BLaER1 treated with 17β-estradiol and CSF1 and Interleukin-3, amounts not matched to agents 10 nM and 100 nM (cell line): ENCODE results near the gene DVL2.

ENCODE experiments used
- H3K27ac ChIP-seq, 11 experiments: shearing (Covaris generic); formaldehyde crosslinking; 2 replicates each; pipeline ENCODE4 v1.8.1; 2022
- H3K27me3 ChIP-seq, 11 experiments: shearing (Covaris generic); formaldehyde crosslinking; 2 replicates each; pipeline ENCODE4 v1.8.1; 2022
- H3K36me3 ChIP-seq, 11 experiments: shearing (Covaris generic); formaldehyde crosslinking; 2 replicates each; pipeline ENCODE4 v1.8.1; 2022
- H3K4me1 ChIP-seq, 10 experiments: shearing (Covaris generic); formaldehyde crosslinking; 2 replicates each; pipeline ENCODE4 v1.8.1; 2022
- H3K4me2 ChIP-seq, 11 experiments: shearing (Covaris generic); formaldehyde crosslinking; 2 replicates each; pipeline ENCODE4 v1.8.1; 2022
- H3K4me3 ChIP-seq, 10 experiments: shearing (Covaris generic); formaldehyde crosslinking; 2 replicates each; pipeline ENCODE4 v1.8.1; 2022
- H3K9ac ChIP-seq, 11 experiments: shearing (Covaris generic); formaldehyde crosslinking; 2 replicates each; pipeline ENCODE4 v1.8.1; 2022
- H3K9me3 ChIP-seq, 11 experiments: shearing (Covaris generic); formaldehyde crosslinking; replicated peaks in 1 of 11; 2 replicates each; pipeline ENCODE4 v1.8.1; 2022
- H4K20me1 ChIP-seq, 11 experiments: shearing (Covaris generic); formaldehyde crosslinking; 2 replicates each; pipeline ENCODE4 v1.8.1; 2022
- Cebpa-rat ChIP-seq, 11 experiments: shearing (Covaris generic); IDR thresholded peaks; 2 replicates each; pipeline ENCODE4 v1.8.1; 2022

Gene DVL2

DNA sequence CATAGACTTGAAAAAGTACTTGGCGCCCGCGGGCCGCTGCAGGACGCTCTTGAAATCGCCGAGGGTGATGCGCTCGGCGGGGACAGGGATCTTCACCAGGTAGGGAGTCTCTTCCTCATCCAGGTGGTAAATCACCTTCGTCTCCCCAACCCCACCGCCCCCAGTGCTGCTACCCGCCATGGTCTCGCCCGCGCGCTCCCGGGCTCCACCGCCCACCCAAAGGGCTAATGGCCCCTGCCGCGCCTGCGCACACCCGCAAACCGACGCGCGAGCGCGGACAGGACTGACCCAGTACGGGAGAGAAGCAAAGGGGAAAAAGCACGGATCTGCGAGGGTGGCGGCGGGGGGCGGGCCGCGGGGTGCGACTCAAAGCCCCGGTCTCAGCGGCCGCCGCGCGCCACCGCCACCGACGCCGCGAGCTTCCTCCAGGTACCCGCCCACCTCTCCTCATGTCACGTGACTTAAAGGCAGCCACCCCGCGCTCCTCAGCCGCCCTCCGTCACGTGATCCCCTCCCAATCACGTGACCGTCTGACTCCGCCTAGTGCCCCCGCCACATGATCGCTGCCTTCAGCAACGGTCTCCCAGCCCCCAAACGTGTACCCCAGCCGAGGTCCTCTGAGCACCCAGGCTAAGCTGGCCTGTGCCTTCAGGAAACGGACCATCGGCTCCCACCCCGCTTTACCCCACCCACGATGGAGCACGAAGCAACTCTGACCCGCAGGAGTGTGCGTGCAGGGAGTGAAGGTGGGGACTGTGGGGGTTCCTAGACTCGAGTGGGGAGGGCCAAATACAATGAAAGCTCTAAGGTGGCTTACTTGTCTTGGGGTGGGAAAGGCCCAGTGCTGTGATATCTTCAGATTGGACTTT lies at the start of gene DVL2:
Gene DVL2 (minus strand): TSS at position 435 of the 869 bp plus-strand sequence. CDS start 255 bp downstream, at position 180.
- no peak for TF ChIP-seq Cebpa-rat (IDR thresholded peaks at IDR 0.05)
- Histone ChIP-seq H3K36me3 (peaks cover 39 to 52% (median 47%) of the 10 kb centered on the region in 11 experiments), H3K27ac (peak within 1 kb of the TSS; percentile 59 to 85 (median 81)), H3K4me3 (peak within 1 kb of the TSS; percentile 66 to 88 (median 77)), H3K9ac (peak within 1 kb of the TSS; percentile 84 to 98 (median 96)), H3K9me3 (no peaks in the 10 kb centered on the region), H3K27me3 (no peaks in the 10 kb centered on the region), H3K4me1 (peaks cover 52 to 59% (median 53%) of the 10 kb centered on the region in 10 experiments), H4K20me1 (peaks cover 27 to 74% (median 44%) of the 10 kb centered on the region in 11 experiments; a peak in 21 of 22 replicates), H3K4me2 (peak within 1 kb of the TSS; percentile 91 to 99 (median 94))

DNA sequence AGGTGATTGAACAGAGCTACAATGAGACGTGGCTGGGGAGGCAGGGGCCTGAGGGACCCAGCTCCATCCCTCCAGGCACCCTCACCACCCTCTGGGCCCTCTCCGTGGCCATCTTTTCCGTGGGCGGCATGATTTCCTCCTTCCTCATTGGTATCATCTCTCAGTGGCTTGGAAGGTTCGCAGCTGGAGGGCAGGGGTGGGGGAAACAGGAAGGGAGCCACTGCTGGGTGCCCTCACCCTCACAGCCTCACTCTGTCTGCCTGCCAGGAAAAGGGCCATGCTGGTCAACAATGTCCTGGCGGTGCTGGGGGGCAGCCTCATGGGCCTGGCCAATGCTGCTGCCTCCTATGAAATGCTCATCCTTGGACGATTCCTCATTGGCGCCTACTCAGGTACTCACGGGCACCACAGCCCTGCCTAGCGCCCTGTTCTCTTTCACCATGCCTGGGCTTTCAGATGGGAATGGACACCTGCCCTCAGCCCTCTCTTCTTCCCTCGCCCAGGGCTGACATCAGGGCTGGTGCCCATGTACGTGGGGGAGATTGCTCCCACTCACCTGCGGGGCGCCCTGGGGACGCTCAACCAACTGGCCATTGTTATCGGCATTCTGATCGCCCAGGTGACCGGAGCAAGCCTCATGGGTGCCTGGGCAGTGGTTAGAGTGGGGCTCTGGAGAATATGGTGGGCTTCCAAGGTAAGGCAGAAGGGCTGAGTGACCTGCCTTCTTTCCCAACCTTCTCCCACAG lies 49.3 kb upstream of the DVL2 start:
- peak overlapping the region; percentile 98 to 100 (median 100) for H3K4me2 ChIP-seq
- H3K4me3 ChIP-seq = peak overlapping the region in 1 of 10 experiments; percentile 4; a peak in 1 of 20 replicates
- TF ChIP-seq Cebpa-rat (IDR thresholded peaks at IDR 0.05) = no peak
- H3K27me3 ChIP-seq = peaks cover 7 to 21% (median 11%) of the 10 kb centered on the region in 11 experiments; a peak in 19 of 22 replicates
- peak overlapping the region in 3 of 11 experiments; percentile 22 to 52 (median 39); a peak in 4 of 22 replicates for H3K27ac ChIP-seq
- peaks cover 26 to 46% (median 36%) of the 10 kb centered on the region in 10 experiments for H3K4me1 ChIP-seq
- no peaks in the 10 kb centered on the region for H3K36me3 ChIP-seq
- H4K20me1 ChIP-seq = no peaks in the 10 kb centered on the region; a peak in 2 of 22 replicates
- no peaks in the 10 kb centered on the region for H3K9me3 ChIP-seq
- peak overlapping the region in 3 of 11 experiments; percentile 17 to 40 (median 18); a peak in 3 of 22 replicates for H3K9ac ChIP-seq

DNA sequence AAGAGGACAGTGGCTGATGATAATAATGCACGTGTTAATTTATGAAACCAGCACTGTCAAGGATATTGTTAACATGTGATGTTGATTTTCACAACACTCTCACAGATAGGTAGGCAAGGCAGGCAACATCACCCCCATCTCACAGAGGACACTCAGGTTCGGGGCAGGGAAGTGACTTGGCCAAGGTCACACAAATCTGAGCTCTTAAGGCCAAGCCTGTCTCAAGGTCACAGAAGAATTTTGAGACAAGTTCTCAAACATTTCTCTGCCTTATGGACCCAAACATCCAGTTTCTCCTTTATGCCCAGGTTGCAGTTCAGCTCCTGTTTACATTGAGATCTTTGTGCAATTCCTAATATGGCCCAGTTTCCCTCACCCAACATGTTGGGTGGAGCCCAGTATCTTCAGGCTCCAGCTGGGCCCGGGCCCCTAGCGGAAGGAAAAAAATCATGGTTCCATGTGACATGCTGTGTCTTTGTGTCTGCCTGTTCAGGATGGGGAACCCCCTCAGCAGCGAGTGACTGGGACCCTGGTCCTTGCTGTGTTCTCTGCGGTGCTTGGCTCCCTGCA lies 48.5 kb upstream of the DVL2 start:
- TF ChIP-seq Cebpa-rat (IDR thresholded peaks at IDR 0.05) = no peak
- H3K4me2 ChIP-seq = peak overlapping the region; percentile 98 to 100 (median 100)
- H4K20me1 ChIP-seq = no peaks in the 10 kb centered on the region; a peak in 2 of 22 replicates
- peak overlapping the region in 7 of 10 experiments; percentile 4 to 68 (median 64); a peak in 7 of 20 replicates for H3K4me3 ChIP-seq
- peaks cover 7 to 17% (median 11%) of the 10 kb centered on the region in 11 experiments; a peak in 19 of 22 replicates for H3K27me3 ChIP-seq
- H3K4me1 ChIP-seq = peaks cover 26 to 46% (median 36%) of the 10 kb centered on the region in 10 experiments
- peak overlapping the region in 8 of 11 experiments; percentile 17 to 83 (median 71); a peak in 6 of 22 replicates for H3K9ac ChIP-seq
- H3K27ac ChIP-seq = peak overlapping the region in 4 of 11 experiments; percentile 22 to 52 (median 36); a peak in 4 of 22 replicates
- H3K9me3 ChIP-seq = no peaks in the 10 kb centered on the region
- H3K36me3 ChIP-seq = no peaks in the 10 kb centered on the region

DNA sequence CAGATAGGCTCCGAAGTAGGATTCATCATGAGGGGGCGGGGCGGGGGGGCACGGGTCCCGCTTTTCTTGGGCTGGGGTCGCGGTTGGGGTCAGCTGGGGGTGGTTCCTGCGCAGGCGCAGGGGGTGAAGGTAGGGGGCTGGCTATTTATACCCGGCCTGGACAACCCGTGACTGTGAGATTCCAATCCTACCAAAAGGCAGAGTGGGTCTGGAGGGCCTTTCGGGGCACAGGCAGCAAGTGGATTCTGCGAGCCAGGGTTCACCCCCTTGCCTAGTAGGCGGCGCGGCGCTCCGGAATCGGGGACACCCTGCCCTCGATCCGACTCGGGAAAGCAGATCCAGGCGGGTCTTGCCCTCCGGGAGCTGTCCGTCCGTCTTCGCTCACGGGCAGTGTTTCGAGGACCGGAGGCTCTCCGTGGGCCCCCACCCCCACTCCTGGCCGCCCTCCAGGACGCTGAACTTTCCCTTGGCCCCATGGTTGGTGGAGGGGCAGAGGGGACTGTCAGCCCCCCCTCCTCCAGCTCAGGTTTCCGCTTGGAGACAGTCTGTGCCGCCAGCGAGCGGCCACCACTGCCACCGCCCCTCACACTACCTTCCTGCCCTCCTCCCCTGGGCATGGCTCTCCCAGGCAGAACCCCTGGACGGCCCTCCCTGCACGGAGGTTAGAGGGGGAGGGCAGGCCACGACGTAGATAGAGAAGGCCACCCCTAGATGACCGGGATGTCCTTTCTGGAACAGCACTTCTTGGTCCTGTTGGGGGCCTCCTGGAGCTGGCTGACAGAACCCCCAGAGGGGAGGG lies 47.8 kb upstream of the DVL2 start:
- no peaks in the 10 kb centered on the region for H3K9me3 ChIP-seq
- peak overlapping the region; percentile 98 to 100 (median 100) for H3K4me2 ChIP-seq
- H3K4me1 ChIP-seq = peaks cover 26 to 46% (median 36%) of the 10 kb centered on the region in 10 experiments
- H4K20me1 ChIP-seq = no peaks in the 10 kb centered on the region; a peak in 2 of 22 replicates
- TF ChIP-seq Cebpa-rat (IDR thresholded peaks at IDR 0.05) = no peak
- H3K4me3 ChIP-seq = peak overlapping the region; percentile 58 to 75 (median 64)
- H3K9ac ChIP-seq = peak overlapping the region; percentile 55 to 83 (median 72); a peak in 21 of 22 replicates
- H3K36me3 ChIP-seq = no peaks in the 10 kb centered on the region
- H3K27ac ChIP-seq = peak overlapping the region in 9 of 11 experiments; percentile 8 to 74 (median 45); a peak in 10 of 22 replicates
- H3K27me3 ChIP-seq = peaks cover 7 to 16% (median 11%) of the 10 kb centered on the region in 11 experiments; a peak in 19 of 22 replicates

DNA sequence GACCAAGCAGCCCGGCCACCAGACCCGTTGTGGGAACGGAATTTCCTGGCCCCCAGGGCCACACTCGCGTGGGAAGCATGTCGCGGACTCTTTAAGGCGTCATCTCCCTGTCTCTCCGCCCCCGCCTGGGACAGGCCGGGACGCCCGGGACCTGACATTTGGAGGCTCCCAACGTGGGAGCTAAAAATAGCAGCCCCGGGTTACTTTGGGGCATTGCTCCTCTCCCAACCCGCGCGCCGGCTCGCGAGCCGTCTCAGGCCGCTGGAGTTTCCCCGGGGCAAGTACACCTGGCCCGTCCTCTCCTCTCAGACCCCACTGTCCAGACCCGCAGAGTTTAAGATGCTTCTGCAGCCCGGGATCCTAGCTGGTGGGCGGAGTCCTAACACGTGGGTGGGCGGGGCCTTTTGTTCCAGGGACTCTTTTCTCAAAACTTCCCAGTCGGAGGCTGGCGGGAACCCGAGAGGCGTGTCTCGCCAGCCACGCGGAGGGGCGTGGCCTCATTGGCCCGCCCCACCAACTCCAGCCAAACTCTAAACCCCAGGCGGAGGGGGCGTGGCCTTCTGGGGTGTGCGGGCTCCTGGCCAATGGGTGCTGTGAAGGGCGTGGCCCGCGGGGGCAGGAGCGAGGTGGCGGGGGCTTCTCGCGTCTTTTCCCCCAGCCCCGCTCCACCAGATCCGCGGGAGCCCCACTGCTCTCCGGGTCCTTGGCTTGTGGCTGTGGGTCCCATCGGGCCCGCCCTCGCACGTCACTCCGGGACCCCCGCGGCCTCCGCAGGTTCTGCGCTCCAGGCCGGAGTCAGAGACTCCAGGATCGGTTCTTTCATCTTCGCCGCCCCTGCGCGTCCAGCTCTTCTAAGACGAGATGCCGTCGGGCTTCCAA lies 47.0 kb upstream of the DVL2 start, which contains the start of gene SLC2A4:
Gene SLC2A4 (plus strand): TSS at position 645 of the 879 bp plus-strand sequence. CDS start 217 bp downstream, at position 862.
- no peak for TF ChIP-seq Cebpa-rat (IDR thresholded peaks at IDR 0.05)
- H4K20me1 ChIP-seq = no peaks in the 10 kb centered on the region; a peak in 2 of 22 replicates
- H3K4me1 ChIP-seq = peaks cover 24 to 37% (median 29%) of the 10 kb centered on the region in 10 experiments
- peak within 1 kb of the TSS; percentile 55 to 83 (median 72); a peak in 21 of 22 replicates for H3K9ac ChIP-seq
- peaks cover 7 to 16% (median 11%) of the 10 kb centered on the region in 11 experiments; a peak in 19 of 22 replicates for H3K27me3 ChIP-seq
- peak within 1 kb of the TSS in 10 of 11 experiments; percentile 18 to 85 (median 72); a peak in 19 of 22 replicates for H3K27ac ChIP-seq
- H3K4me3 ChIP-seq = peak within 1 kb of the TSS; percentile 58 to 75 (median 64)
- no peaks in the 10 kb centered on the region for H3K9me3 ChIP-seq
- H3K4me2 ChIP-seq = peak within 1 kb of the TSS; percentile 98 to 100 (median 100)
- no peaks in the 10 kb centered on the region for H3K36me3 ChIP-seq

DNA sequence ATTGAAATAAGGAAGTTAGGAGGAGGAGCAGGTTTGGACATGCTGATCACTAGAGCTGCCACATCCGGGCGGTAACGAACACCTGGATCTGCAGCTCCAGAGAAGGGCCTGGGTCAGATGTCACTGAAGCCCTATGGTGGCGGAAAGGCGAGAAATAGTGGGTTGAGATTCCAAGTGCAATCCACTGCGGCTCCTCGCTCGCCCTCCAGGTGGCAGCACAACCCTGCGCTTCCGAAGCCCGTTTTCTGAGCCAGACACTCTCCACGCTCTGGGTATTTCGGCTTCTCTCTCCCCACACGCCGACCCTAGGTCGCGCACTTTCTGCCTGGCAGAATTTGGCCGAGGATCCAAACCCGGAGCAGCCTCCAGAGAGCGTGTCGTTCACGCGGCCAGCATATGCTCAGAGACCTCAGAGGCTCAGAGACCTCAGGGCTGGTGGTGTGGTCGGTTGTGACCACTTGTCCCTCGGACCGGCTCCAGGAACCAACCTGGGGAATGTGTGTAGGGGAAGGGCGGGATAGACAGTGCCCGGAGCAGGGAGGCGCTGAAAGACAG lies 46.3 kb upstream of the DVL2 start:
- Histone ChIP-seq H3K9me3 (no peaks in the 10 kb centered on the region), H3K27me3 (peaks cover 7 to 16% (median 11%) of the 10 kb centered on the region in 11 experiments; a peak in 19 of 22 replicates), H3K9ac (peak overlapping the region; percentile 43 to 83 (median 71); a peak in 21 of 22 replicates), H4K20me1 (no peaks in the 10 kb centered on the region; a peak in 2 of 22 replicates), H3K4me2 (peak overlapping the region; percentile 98 to 100 (median 100)), H3K27ac (peak overlapping the region in 10 of 11 experiments; percentile 18 to 85 (median 72); a peak in 19 of 22 replicates), H3K4me1 (peaks cover 24 to 35% (median 26%) of the 10 kb centered on the region in 10 experiments), H3K4me3 (peak overlapping the region; percentile 58 to 75 (median 64)), H3K36me3 (no peaks in the 10 kb centered on the region)
- no peak for TF ChIP-seq Cebpa-rat (IDR thresholded peaks at IDR 0.05)
